ENCODE measurements around the gene PLXND1. TPM values are rescaled to one million over a fixed set of nuclear protein-coding genes. Genes with fewer than 3 reads are reported as not detected.

The PLXND1 gene
- total RNA-seq, 2 donors from 2014 or later, result 207 to 246 TPM

DNA sequence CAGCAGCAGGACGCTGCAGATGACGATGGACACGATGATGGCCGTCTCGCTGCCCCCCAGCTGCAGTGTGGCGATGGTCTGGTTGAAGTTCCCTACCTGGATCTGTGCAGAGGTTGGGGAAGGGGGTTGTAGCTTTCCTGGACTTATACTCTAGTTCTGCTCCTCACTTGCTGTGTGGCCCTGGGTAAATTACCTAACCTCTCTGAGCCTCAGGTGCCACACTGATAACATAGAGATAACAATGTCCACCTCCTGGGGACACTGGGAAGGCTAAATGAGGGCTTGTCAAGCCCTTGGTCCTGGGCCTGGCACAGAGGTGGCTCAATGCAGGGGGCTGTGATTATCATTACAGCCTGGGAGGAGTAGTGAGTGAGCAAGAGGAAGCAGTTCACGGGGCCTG, 36.6 kb downstream of the PLXND1 start:
- H3K9me3 ChIP-seq, result no peaks in the 10 kb centered on the region
- peaks cover 63% of the 10 kb centered on the region for H3K36me3 ChIP-seq
- no peak overlapping the region for H3K27ac ChIP-seq
- peaks cover 0 to 5% of the 10 kb centered on the region in 2 donors for H3K4me1 ChIP-seq (ENCODE audit: control insufficient read depth in 1 of 2, low read depth in 2 of 2)
- no peak for DNase-seq (ENCODE audit: low spot score)
- H3K4me3 ChIP-seq, result no peak overlapping the region
- H3K27me3 ChIP-seq (replicated peaks; ENCODE audit: insufficient read depth), result no peaks in the 10 kb centered on the region
- ATAC-seq (ENCODE audit: insufficient number of reproducible peaks, low FRiP score, low read depth), result no peak
- TF ChIP-seq, protein P1, sequence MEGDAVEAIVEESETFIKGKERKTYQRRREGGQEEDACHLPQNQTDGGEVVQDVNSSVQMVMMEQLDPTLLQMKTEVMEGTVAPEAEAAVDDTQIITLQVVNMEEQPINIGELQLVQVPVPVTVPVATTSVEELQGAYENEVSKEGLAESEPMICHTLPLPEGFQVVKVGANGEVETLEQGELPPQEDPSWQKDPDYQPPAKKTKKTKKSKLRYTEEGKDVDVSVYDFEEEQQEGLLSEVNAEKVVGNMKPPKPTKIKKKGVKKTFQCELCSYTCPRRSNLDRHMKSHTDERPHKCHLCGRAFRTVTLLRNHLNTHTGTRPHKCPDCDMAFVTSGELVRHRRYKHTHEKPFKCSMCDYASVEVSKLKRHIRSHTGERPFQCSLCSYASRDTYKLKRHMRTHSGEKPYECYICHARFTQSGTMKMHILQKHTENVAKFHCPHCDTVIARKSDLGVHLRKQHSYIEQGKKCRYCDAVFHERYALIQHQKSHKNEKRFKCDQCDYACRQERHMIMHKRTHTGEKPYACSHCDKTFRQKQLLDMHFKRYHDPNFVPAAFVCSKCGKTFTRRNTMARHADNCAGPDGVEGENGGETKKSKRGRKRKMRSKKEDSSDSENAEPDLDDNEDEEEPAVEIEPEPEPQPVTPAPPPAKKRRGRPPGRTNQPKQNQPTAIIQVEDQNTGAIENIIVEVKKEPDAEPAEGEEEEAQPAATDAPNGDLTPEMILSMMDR (IDR thresholded peaks at IDR 0.05), result no peak

DNA sequence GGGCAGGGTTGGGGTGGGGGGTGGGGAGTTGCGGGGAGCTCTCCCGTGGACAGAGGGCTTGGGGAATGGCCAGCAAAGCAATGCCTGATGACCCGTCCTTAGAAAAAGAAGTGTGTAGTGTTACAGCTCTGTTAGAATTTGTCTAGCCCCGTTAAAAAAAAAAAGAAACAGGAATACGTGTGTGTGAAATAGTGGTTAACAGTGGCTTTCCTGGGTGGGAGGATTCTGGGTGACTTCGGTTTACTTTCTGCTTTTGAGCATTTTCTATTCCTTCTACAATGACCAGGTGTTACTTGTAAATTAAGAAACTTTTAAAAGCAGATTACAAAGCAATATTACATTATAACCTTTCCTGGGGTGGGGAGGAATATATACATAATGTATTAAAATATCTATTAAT, 38.5 kb downstream of the PLXND1 start:
- no peak for ATAC-seq (ENCODE audit: insufficient number of reproducible peaks, low FRiP score, low read depth)
- no peaks in the 10 kb centered on the region for H3K9me3 ChIP-seq
- H3K27ac ChIP-seq, result no peak overlapping the region
- DNase-seq (ENCODE audit: low spot score), result no peak
- H3K36me3 ChIP-seq, result peaks cover 62% of the 10 kb centered on the region
- no peaks in the 10 kb centered on the region for H3K27me3 ChIP-seq (replicated peaks; ENCODE audit: insufficient read depth)
- TF ChIP-seq, protein P1 (IDR thresholded peaks at IDR 0.05), result no peak
- no peak overlapping the region for H3K4me3 ChIP-seq
- peaks cover 14 to 19% of the 10 kb centered on the region in 2 donors for H3K4me1 ChIP-seq (ENCODE audit: control insufficient read depth in 1 of 2, low read depth in 2 of 2)

DNA sequence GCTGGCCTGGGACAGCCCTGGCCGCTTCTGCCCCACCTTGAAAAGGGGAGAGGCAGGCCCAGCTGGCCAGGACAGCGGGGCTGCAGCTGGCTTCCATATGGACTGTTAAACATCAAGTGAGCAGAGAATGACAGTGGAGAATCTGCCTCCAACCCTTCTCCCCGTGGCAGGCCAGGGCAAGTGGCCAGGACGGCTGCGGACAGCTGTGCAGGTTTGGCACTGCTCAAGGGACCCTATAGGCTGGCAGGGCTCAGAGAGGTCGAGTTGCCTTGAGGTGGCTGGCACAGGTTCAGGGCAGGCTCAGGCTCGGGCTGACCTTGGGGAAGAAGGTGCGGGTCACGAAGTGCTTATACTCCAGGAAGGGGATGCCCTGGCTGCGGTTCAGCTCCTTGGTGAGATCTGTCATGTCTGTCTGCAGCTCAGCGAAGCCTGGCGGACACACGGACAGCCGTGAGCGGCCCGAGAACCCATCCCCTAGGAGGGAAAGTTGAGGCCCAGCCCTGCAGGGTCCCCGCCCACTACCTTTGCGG, 39.2 kb downstream of the PLXND1 start:
- Histone ChIP-seq H3K36me3 (peaks cover 65% of the 10 kb centered on the region), H3K9me3 (no peaks in the 10 kb centered on the region), H3K27me3 (replicated peaks; ENCODE audit: insufficient read depth) (no peaks in the 10 kb centered on the region), H3K4me1 (ENCODE audit: control insufficient read depth in 1 of 2, low read depth in 2 of 2) (peaks cover 14 to 23% of the 10 kb centered on the region in 2 donors), H3K27ac (no peak overlapping the region), H3K4me3 (no peak overlapping the region)
- no peak for ATAC-seq (ENCODE audit: insufficient number of reproducible peaks, low FRiP score, low read depth)
- TF ChIP-seq, protein P1 (IDR thresholded peaks at IDR 0.05), result no peak
- no peak for DNase-seq (ENCODE audit: low spot score)

DNA sequence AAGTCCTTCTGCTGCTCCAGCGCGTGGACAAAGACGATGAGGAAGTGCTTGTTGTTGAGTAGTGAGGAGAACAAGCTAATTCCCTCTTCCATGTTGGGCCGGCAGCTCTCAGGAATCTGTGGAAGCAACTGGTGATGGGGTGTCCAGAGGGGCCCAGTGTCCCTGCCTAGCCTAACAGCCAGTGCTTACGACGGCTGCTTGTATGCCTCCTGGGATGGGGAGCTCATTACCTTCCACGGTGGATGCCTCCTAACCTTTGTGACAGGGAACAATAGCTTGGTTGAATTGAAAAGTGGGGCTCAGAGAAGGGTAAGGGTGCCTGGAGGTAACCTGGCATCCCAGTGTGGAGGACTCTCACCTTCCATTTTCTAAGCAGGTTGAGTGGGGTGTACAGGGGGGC, 40.6 kb downstream of the PLXND1 start:
- ATAC-seq (ENCODE audit: insufficient number of reproducible peaks, low FRiP score, low read depth) (no peak), DNase-seq (ENCODE audit: low spot score) (no peak)
- TF ChIP-seq, protein P1 (IDR thresholded peaks at IDR 0.05), result no peak
- no peaks in the 10 kb centered on the region for H3K27me3 ChIP-seq (replicated peaks; ENCODE audit: insufficient read depth)
- H3K36me3 ChIP-seq, result peaks cover 66% of the 10 kb centered on the region
- no peak overlapping the region for H3K27ac ChIP-seq
- H3K9me3 ChIP-seq, result no peaks in the 10 kb centered on the region
- peaks cover 23 to 35% of the 10 kb centered on the region in 2 donors for H3K4me1 ChIP-seq (ENCODE audit: control insufficient read depth in 1 of 2, low read depth in 2 of 2)
- H3K4me3 ChIP-seq, result no peak overlapping the region

DNA sequence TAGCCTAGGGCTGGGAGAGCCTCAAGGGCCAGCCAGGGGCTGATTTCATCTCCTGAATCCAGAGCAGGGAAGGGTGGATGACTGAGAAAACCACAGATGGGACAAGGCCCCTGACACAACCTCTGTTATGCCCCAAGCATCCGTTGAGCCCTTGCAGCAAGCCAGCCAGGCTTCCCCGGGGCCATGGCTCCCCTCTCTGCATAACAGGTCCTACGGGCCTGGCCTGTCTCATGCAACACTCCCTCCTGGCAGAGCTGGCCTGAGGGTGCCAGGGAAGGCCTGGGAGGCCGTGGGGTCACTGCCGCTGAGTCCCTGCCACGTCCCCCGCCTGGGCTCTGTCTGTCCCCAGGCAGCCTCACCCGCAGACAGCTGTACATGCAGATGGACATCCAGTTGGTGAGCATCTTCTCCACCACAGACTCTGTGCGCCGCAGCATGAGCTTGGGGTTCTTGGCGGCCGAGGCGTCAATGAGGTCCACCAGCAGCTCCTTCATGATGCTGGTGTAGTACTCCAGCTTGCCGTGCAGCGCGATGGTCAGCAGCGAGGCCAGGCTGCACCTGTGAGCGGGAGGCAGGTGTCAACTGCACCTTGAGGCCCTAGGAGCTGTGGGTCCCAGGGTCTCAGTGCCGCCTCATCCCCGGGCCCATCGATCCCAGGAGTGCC, 41.4 kb downstream of the PLXND1 start:
- H3K27ac ChIP-seq, result peak overlapping the region; percentile 66 to 75
- H3K4me3 ChIP-seq, result no peak overlapping the region
- H3K36me3 ChIP-seq, result peaks cover 61% of the 10 kb centered on the region
- DNase-seq (ENCODE audit: low spot score) (no peak), ATAC-seq (ENCODE audit: insufficient number of reproducible peaks, low FRiP score, low read depth) (no peak)
- peaks cover 25 to 43% of the 10 kb centered on the region in 2 donors for H3K4me1 ChIP-seq (ENCODE audit: control insufficient read depth in 1 of 2, low read depth in 2 of 2)
- TF ChIP-seq, protein P1 (IDR thresholded peaks at IDR 0.05), result no peak
- H3K27me3 ChIP-seq (replicated peaks; ENCODE audit: insufficient read depth), result no peaks in the 10 kb centered on the region
- no peaks in the 10 kb centered on the region for H3K9me3 ChIP-seq

All from thoracic aorta (tissue), 2 donors.